SK-N-SH treated with all-trans-retinoic acid at 6 μM for 48 hours (cell line): ENCODE data around the gene AP2S1.

Experiments
- ATAC-seq: fragments of 200-7000 bp; cut with Tn5 transposase; 3 replicates; pipeline ENCODE4 v1.9.1; 2020; ENCODE audit warnings: mild to moderate bottlenecking, moderate library complexity
- ARNTL ChIP-seq: fragments of 450-650 bp; formaldehyde crosslinking; IDR thresholded peaks from 2 replicates; pipeline ENCODE4 v1.5.0; 2020; ENCODE audit warnings: low read depth, mild to moderate bottlenecking, moderate library complexity, borderline replicate concordance
- CSDC2 ChIP-seq: fragments of 250-450 bp; sonication (Bioruptor Pico); IDR thresholded peaks from 2 replicates; pipeline ENCODE4 v1.5.0; 2020; ENCODE audit warnings: mild to moderate bottlenecking, moderate library complexity
- ESRRG ChIP-seq: fragments of 250-450 bp; sonication (Bioruptor Pico); IDR thresholded peaks from 2 replicates; pipeline ENCODE4 v1.6.1; 2021; ENCODE audit warnings: mild to moderate bottlenecking
- GLIS3 ChIP-seq: fragments of 250-450 bp; sonication (Bioruptor Pico); IDR thresholded peaks from 2 replicates; pipeline ENCODE4 v1.5.0; 2020; ENCODE audit warnings: mild to moderate bottlenecking, moderate library complexity
- ISL1 ChIP-seq: fragments of 250-450 bp; sonication (Bioruptor Pico); IDR thresholded peaks from 2 replicates; pipeline ENCODE4 v2.1.2; 2022; ENCODE audit warnings: mild to moderate bottlenecking, moderate library complexity
- OSR1 ChIP-seq: fragments of 250-450 bp; sonication (Bioruptor Pico); IDR thresholded peaks from 2 replicates; pipeline ENCODE4 v1.8.0; 2022; ENCODE audit warnings: moderate library complexity, mild to moderate bottlenecking, inconsistent platforms
- PPARA ChIP-seq: fragments of 250-450 bp; sonication (Bioruptor Pico); IDR thresholded peaks from 2 replicates; pipeline ENCODE4 v1.5.0; 2020; ENCODE audit warnings: mild to moderate bottlenecking, borderline replicate concordance
- RARB ChIP-seq: fragments of 250-450 bp; sonication (Bioruptor Pico); IDR thresholded peaks from 2 replicates; pipeline ENCODE4 v1.8.0; 2021; ENCODE audit warnings: mild to moderate bottlenecking, moderate library complexity
- ZC3H10 ChIP-seq: fragments of 250-450 bp; sonication (Bioruptor Pico); IDR thresholded peaks from 2 replicates; pipeline ENCODE4 v1.5.1; 2021; ENCODE audit warnings: mild to moderate bottlenecking, moderate library complexity
- ZFP3 ChIP-seq: fragments of 250-450 bp; sonication (Bioruptor Pico); IDR thresholded peaks from 2 replicates; pipeline ENCODE4 v1.5.0; 2020; ENCODE audit warnings: mild to moderate bottlenecking, moderate library complexity
- ZFP30 ChIP-seq: fragments of 450-650 bp; formaldehyde crosslinking; IDR thresholded peaks from 2 replicates; pipeline ENCODE4 v1.5.0; 2022; ENCODE audit warnings: mild to moderate bottlenecking, moderate library complexity
- ZNF565 ChIP-seq: fragments of 450-650 bp; formaldehyde crosslinking; conservative IDR thresholded peaks from 2 replicates; pipeline ENCODE4 v1.5.0; 2020; ENCODE audit warnings: low read depth, mild to moderate bottlenecking, moderate library complexity
- ZNF70 ChIP-seq: fragments of 450-650 bp; formaldehyde crosslinking; IDR thresholded peaks from 2 replicates; pipeline ENCODE4 v1.5.0; 2020; ENCODE audit warnings: mild to moderate bottlenecking, moderate library complexity
- TF ChIP-seq, protein P1 (sequence below): fragments of 250-450 bp; sonication (Bioruptor Pico); IDR thresholded peaks from 2 replicates; pipeline ENCODE4 v1.5.1; 2020; ENCODE audit warnings: low read depth, mild to moderate bottlenecking, moderate library complexity
- TF ChIP-seq, protein P2 (sequence below): fragments of 250-450 bp; sonication (Bioruptor Pico); IDR thresholded peaks from 2 replicates; pipeline ENCODE4 v1.5.1; 2021; ENCODE audit warnings: mild to moderate bottlenecking, moderate library complexity
- TF ChIP-seq, protein P3 (sequence below): fragments of 250-450 bp; sonication (Bioruptor Pico); IDR thresholded peaks from 2 replicates; pipeline ENCODE4 v1.8.0; 2020; ENCODE audit warnings: mild to moderate bottlenecking, moderate library complexity, borderline replicate concordance
- TF ChIP-seq, protein P4 (sequence below): fragments of 250-450 bp; sonication (Bioruptor Pico); IDR thresholded peaks from 2 replicates; pipeline ENCODE4 v1.8.0; 2021; ENCODE audit warnings: low read depth, mild to moderate bottlenecking, moderate library complexity, borderline replicate concordance

AP2S1 gene

DNA sequence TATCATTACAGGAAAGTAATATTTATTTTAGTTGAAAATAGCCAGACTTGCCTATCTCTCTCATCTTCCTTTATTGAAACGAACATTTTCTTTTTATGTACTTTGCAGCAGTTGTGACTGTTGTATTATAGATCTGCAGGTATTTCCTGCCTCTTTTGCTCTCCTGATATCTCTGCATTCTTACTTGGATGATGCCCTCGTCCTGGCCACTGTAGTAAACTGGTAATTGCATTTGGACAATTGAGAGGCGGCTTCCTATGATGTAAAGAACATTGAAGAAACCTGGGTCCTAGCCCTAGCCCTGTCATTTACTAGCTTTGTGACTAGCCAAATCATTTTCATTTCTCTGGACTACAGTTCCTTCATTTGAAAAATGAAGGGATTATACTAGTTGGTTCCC lies 16.5 kb upstream of the AP2S1 start:
- TF ChIP-seq ISL1 (CRISPR knock-in tag) = peak; percentile 49; the same call in 1 of the 2 replicates
- TF ChIP-seq ZNF70 (CRISPR knock-in tag) = no peak
- TF ChIP-seq, all 23 proteins: peak for 1
- peak; percentile 8 for ATAC-seq

DNA sequence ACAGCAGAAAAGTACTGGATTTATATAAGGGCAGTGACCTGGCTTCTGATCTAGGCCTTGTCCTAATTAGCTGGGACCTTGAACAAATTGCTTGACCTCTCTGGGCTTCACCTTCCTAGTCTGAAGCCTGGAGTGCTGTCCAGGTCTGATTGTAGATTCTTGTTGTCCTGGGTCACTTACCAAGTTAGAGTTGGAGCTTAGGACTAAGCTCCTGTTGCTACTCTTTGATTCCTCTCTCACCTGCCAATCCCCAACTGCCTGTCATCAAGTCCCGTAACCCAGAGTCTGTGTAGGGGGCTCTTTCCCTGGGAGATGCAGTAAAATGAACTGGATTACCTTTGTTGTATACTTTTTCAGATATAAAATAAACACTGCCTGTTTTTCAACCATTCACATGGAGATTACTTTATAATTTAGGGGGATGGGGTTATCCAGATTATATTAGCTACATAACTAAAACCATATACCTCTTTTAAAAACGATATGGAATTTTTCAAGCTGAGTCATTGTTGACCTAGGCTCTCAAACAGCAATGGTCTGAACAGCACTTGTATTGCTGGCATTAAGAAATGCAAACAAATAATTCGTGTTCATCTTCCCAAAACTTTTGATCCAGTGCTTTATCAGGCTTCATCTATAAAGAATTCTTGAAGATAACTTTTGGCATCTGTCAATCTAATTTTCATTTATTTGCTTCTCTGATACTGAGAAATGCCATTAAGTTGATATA lies 15.9 kb upstream of the AP2S1 start:
- no peak for TF ChIP-seq ZNF70 (CRISPR knock-in tag)
- TF ChIP-seq, protein P1, sequence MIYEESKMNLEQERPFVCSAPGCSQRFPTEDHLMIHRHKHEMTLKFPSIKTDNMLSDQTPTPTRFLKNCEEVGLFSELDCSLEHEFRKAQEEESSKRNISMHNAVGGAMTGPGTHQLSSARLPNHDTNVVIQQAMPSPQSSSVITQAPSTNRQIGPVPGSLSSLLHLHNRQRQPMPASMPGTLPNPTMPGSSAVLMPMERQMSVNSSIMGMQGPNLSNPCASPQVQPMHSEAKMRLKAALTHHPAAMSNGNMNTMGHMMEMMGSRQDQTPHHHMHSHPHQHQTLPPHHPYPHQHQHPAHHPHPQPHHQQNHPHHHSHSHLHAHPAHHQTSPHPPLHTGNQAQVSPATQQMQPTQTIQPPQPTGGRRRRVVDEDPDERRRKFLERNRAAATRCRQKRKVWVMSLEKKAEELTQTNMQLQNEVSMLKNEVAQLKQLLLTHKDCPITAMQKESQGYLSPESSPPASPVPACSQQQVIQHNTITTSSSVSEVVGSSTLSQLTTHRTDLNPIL (CRISPR knock-in tag) = no peak
- no peak for TF ChIP-seq PPARA
- no peak for TF ChIP-seq ESRRG (CRISPR knock-in tag)
- no peak for TF ChIP-seq ZFP3 (CRISPR knock-in tag)
- no peak for TF ChIP-seq ARNTL (CRISPR knock-in tag)
- TF ChIP-seq, protein P2, sequence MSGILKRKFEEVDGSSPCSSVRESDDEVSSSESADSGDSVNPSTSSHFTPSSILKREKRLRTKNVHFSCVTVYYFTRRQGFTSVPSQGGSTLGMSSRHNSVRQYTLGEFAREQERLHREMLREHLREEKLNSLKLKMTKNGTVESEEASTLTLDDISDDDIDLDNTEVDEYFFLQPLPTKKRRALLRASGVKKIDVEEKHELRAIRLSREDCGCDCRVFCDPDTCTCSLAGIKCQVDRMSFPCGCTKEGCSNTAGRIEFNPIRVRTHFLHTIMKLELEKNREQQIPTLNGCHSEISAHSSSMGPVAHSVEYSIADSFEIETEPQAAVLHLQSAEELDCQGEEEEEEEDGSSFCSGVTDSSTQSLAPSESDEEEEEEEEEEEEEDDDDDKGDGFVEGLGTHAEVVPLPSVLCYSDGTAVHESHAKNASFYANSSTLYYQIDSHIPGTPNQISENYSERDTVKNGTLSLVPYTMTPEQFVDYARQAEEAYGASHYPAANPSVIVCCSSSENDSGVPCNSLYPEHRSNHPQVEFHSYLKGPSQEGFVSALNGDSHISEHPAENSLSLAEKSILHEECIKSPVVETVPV (CRISPR knock-in tag) = no peak
- no peak for TF ChIP-seq ZNF565
- no peak for TF ChIP-seq CSDC2
- TF ChIP-seq ZC3H10 (CRISPR knock-in tag) = no peak
- peak; percentile 18; the same call in 2 of the 3 replicates for ATAC-seq

DNA sequence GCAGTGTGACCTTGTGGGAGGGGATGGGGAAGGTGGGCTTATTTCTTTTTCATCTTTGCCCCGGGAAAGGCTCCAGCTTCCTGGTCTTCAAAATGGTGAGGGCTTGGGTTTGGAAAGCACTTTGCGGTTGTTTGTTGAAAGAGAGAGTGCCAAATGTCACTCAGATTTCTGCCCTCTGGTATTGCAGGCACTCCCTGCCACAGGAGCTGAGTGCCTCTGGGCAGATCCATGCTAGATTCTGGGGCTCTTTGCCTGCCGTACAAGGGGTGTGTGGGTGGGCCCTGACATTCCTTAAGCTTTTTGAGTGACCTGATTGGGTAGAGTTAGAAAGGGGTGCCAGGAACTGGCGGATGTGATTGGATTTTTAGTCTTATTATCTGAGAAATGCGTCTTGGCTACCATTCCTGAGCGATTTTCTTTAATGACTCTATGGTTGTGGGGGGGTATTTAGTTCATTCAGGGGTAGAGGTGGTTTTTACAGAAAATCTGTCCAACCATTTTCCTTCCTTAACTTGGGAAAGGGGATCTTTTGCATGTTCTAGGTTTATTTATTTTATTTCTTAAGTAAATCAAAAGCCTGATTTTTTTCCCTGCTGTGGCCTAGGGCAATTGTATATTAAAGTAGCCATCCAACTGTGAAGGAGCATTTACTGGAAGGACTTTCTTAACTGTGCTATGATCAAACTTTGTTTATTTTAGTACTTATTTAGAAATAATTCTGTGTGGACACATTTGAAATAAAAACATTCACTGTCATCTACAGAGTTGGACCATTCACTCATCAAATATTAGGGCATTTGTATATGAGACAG lies 13.4 kb upstream of the AP2S1 start:
- TF ChIP-seq ESRRG (CRISPR knock-in tag) (no peak), CSDC2 (no peak), ZFP3 (CRISPR knock-in tag) (no peak), ZNF70 (CRISPR knock-in tag) (no peak), PPARA (no peak), GLIS3 (CRISPR knock-in tag) (no peak), RARB (no peak)
- TF ChIP-seq, protein P3, sequence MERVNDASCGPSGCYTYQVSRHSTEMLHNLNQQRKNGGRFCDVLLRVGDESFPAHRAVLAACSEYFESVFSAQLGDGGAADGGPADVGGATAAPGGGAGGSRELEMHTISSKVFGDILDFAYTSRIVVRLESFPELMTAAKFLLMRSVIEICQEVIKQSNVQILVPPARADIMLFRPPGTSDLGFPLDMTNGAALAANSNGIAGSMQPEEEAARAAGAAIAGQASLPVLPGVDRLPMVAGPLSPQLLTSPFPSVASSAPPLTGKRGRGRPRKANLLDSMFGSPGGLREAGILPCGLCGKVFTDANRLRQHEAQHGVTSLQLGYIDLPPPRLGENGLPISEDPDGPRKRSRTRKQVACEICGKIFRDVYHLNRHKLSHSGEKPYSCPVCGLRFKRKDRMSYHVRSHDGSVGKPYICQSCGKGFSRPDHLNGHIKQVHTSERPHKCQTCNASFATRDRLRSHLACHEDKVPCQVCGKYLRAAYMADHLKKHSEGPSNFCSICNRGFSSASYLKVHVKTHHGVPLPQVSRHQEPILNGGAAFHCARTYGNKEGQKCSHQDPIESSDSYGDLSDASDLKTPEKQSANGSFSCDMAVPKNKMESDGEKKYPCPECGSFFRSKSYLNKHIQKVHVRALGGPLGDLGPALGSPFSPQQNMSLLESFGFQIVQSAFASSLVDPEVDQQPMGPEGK (CRISPR knock-in tag) = no peak
- ATAC-seq = peak; percentile 8; the same call in 2 of the 3 replicates

DNA sequence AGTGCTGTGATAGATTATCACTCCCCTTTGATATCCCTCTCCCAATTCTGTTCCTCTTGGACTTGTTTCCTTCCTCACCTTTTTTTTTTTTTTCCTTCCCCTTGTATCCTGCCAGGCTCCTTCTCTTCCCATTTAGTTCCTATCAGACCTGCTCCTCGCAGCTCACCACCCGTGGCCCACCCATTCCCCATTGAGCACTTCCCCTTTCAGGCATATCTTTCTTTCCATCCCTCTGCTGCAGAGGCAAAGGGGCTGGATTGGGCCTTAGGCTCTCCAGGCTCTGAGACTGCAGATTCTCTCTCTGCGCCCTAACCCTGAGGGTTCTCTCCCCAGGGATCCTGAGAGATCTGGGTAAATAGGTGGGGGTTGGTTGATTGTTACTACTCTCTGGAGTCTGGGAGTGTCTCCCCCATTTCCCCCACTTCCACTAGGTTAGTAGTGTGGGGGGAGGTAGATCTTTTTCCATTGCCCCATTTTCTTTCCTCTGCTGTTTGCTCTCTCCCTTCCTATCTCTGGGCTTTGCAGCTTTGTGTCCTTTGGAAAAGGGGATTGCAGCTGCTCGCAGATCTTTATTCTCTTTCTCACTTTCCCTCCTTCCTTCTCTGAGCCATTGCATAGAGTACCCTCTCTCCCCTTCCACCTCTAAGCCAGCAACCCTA lies 12.5 kb upstream of the AP2S1 start:
- TF ChIP-seq ZNF70 (CRISPR knock-in tag) (no peak), ISL1 (CRISPR knock-in tag) (no peak), ARNTL (CRISPR knock-in tag) (no peak), GLIS3 (CRISPR knock-in tag) (no peak), ZFP3 (CRISPR knock-in tag) (no peak), OSR1 (CRISPR knock-in tag) (no peak), ZNF565 (no peak)
- TF ChIP-seq, protein P2 (CRISPR knock-in tag) = no peak
- TF ChIP-seq, protein P1 (CRISPR knock-in tag) = no peak
- ATAC-seq = no peak

DNA sequence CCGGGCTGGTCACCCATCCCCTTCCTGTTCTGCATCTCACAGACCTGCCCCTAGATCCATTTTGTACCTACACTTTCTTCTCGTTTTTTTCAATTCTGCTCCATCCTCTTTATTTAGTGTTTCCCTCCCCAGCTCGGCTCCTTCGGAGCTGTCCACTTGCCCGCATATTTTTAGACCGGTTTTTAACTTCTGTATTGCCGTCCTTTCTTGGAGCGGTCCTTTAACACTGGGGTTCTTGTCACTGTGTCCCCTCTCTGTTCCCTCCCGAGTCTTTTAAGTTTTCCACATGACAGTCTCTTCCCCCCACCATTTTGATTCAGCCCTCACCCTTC lies 11.8 kb upstream of the AP2S1 start:
- no peak for ATAC-seq
- TF ChIP-seq, protein P4, sequence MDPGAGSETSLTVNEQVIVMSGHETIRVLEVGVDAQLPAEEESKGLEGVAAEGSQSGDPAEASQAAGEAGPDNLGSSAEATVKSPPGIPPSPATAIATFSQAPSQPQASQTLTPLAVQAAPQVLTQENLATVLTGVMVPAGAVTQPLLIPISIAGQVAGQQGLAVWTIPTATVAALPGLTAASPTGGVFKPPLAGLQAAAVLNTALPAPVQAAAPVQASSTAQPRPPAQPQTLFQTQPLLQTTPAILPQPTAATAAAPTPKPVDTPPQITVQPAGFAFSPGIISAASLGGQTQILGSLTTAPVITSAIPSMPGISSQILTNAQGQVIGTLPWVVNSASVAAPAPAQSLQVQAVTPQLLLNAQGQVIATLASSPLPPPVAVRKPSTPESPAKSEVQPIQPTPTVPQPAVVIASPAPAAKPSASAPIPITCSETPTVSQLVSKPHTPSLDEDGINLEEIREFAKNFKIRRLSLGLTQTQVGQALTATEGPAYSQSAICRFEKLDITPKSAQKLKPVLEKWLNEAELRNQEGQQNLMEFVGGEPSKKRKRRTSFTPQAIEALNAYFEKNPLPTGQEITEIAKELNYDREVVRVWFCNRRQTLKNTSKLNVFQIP (CRISPR knock-in tag) = no peak
- TF ChIP-seq ZFP30 (CRISPR knock-in tag) (no peak), ESRRG (CRISPR knock-in tag) (no peak)
